Colonic mucosa (tissue), 4 donors: Measurements from ENCODE around the gene DARS1. TPM values are rescaled to one million over a fixed set of nuclear protein-coding genes. Genes with fewer than 3 reads are reported as not detected.

ENCODE experiments used
- DNase-seq: peaks from one replicate; pipeline ENCODE4 v3.0.0-alpha.2; 2020
- H3K27ac ChIP-seq: fragments of 200-600 bp; one replicate; pipeline ENCODE4 v1.8.0; 2021
- H3K27me3 ChIP-seq: fragments of 200-600 bp; one replicate; pipeline ENCODE4 v1.8.0; 2021
- H3K36me3 ChIP-seq: fragments of 200-600 bp; one replicate; pipeline ENCODE4 v1.8.0; 2021
- H3K4me1 ChIP-seq: fragments of 200-600 bp; one replicate; pipeline ENCODE4 v1.8.0; 2021; ENCODE audit warnings: mild to moderate bottlenecking
- H3K4me3 ChIP-seq: fragments of 200-600 bp; one replicate; pipeline ENCODE4 v1.8.0; 2021
- H3K9ac ChIP-seq, 2 donors: one replicate each; pipeline ENCODE4 v1.7.0; 2013; ENCODE audit warnings: control low read depth in 2 of 2, low read depth in 2 of 2, low read length in 2 of 2
- H3K9me3 ChIP-seq: fragments of 200-600 bp; one replicate; pipeline ENCODE4 v1.8.0; 2021
- intact Hi-C: fragments of 100-400 bp; cut with DNase I; formaldehyde crosslinking; loops from one replicate; pipeline ENCODE4 v1.14.1; 2022
- total RNA-seq, 2 donors: library from RNA; stranded (reverse); fragmentation: NEBNext Ultra II Directional in 1 of 2; extraction: Animal tissue kit (Norgen Biotek cat#: 25700) in 1 of 2; gene quantifications; one replicate each; pipeline ENCODE4 v1.2.1, GENCODE V29; 2021
- TF ChIP-seq, protein P1 (sequence below): fragments of 200-600 bp; IDR thresholded peaks from one replicate; pipeline ENCODE4 v1.8.0; 2022; ENCODE audit warnings: antibody characterized with exemption, mild to moderate bottlenecking
- donor health status: healthy.
- donor health status: DM: no; HTN: no; CAD: no.
- donor health status: DM: no; HTN: no; CAD: no.

The DARS1 gene
- total RNA-seq, 2 donors from 2014 or later, result 52.4 to 80.7 TPM

DNA sequence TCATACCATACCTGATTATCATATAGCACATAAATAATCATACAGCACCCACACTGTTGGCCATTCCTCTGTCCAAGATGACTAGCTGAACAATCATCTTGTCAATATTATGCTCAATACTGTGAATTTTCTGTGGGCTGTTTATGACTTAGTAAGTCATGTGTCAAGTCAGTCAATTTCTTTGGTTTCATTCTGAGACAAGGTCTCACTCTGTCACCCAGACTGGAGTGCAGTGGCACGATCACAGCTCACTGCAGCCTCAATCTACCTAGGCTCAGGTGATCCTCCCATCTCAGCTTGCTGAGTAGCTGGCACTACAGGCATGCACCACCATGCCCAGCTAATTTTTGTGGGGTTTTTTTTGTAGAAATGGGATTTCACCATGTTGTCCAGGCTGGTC, 114.9 kb downstream of the DARS1 start:
- DNase-seq, result no peak
- Histone ChIP-seq H3K27ac (no peak overlapping the region), H3K27me3 (no peaks in the 10 kb centered on the region), H3K4me1 (no peaks in the 10 kb centered on the region), H3K9ac (no peak overlapping the region), H3K4me3 (no peak overlapping the region), H3K9me3 (no peaks in the 10 kb centered on the region), H3K36me3 (no peaks in the 10 kb centered on the region)
- TF ChIP-seq, protein P1, sequence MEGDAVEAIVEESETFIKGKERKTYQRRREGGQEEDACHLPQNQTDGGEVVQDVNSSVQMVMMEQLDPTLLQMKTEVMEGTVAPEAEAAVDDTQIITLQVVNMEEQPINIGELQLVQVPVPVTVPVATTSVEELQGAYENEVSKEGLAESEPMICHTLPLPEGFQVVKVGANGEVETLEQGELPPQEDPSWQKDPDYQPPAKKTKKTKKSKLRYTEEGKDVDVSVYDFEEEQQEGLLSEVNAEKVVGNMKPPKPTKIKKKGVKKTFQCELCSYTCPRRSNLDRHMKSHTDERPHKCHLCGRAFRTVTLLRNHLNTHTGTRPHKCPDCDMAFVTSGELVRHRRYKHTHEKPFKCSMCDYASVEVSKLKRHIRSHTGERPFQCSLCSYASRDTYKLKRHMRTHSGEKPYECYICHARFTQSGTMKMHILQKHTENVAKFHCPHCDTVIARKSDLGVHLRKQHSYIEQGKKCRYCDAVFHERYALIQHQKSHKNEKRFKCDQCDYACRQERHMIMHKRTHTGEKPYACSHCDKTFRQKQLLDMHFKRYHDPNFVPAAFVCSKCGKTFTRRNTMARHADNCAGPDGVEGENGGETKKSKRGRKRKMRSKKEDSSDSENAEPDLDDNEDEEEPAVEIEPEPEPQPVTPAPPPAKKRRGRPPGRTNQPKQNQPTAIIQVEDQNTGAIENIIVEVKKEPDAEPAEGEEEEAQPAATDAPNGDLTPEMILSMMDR, result no peak
- intact Hi-C loops, result no loop called here

DNA sequence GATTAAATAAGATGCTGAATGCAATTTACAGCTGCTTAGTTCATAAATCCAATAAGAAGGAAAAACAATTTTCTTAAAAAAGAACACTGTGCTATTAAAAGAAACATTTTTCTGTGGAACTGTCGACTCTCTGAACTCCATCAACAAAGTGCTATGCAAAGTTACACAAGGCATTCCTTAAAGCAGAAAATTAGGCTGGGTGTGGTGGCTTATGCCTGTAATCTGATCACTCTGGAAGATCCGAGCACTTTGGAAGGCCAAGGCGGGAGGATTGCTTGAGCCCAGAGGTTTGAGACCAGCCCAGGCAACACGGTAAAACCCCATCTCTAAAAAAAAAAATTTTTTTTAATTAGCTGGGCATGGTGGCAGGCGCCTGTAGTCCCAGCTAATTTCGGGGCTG, 122.2 kb downstream of the DARS1 start:
- intact Hi-C loops, result no loop called here

DNA sequence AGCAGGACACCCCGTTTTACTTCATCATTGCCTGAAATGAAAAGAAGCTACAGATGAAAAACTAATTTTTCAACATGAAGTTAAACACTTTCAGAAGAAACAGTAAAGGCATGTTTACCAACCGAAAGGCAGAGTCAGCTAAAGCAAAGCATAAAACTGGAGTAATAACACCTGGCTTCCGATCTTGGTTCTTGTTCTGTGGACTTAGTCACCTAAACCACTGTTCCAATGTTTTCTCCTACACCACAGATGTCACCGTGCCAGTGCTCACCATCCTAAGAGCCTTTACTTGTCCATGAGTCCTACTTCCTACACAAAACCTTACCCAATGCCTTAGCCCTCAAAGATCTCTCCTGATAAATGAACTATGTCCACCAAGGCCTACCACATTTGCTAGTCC, 122.7 kb downstream of the DARS1 start:
- DNase-seq, result no peak
- Histone ChIP-seq H3K27ac (no peak overlapping the region), H3K4me3 (no peak overlapping the region), H3K9me3 (no peaks in the 10 kb centered on the region), H3K27me3 (no peaks in the 10 kb centered on the region), H3K9ac (no peak overlapping the region), H3K4me1 (no peaks in the 10 kb centered on the region), H3K36me3 (no peaks in the 10 kb centered on the region)
- TF ChIP-seq, protein P1, result no peak
- intact Hi-C loops, result no loop called here

More for the DNA sequence above, 122.2 kb downstream of the DARS1 start:
- H3K4me1 ChIP-seq, result no peaks in the 10 kb centered on the region
- DNase-seq, result no peak
- H3K4me3 ChIP-seq, result no peak overlapping the region
- TF ChIP-seq, protein P1, result no peak
- no peaks in the 10 kb centered on the region for H3K27me3 ChIP-seq
- no peak overlapping the region for H3K9ac ChIP-seq
- no peaks in the 10 kb centered on the region for H3K36me3 ChIP-seq
- H3K27ac ChIP-seq, result no peak overlapping the region
- H3K9me3 ChIP-seq, result no peaks in the 10 kb centered on the region

Other genes with a start within 250 kb of the DARS1 start
- 100 to 1,000 TPM; 106 to 117 TPM for gene UBXN4, start 243.8 kb downstream of the DARS1 start, total RNA-seq
- under 1 TPM; 0.08 to 0.12 TPM for gene LCT, start 148.4 kb downstream of the DARS1 start, total RNA-seq
- gene MCM6, start 109.2 kb downstream of the DARS1 start, total RNA-seq, result 10 to 100 TPM; 14.2 to 57.7 TPM
- 10 to 100 TPM in 1 of 2 donors, 1 to 10 TPM in 1; 3.6 to 10.5 TPM for gene CXCR4, start 132.5 kb upstream of the DARS1 start, total RNA-seq